PFSK-1 (cell line): ENCODE results near the gene KDF1.

ENCODE experiments used
- FOXP2 ChIP-seq: optimal IDR thresholded peaks from 2 replicates; pipeline ENCODE3; 2011; ENCODE audit warnings: borderline replicate concordance, control low read depth, inconsistent platforms; ENCODE audit not compliant: insufficient read depth; ENCODE audit errors: extremely low read length, extremely low read depth
- POLR2AphosphoS5 ChIP-seq: IDR thresholded peaks from 2 replicates; pipeline ENCODE4 v1.6.1; 2012; ENCODE audit warnings: low read depth, mild to moderate bottlenecking, control low read depth, low read length, moderate library complexity
- SIN3A ChIP-seq: IDR thresholded peaks from 2 replicates; pipeline ENCODE4 v1.6.1; 2012; ENCODE audit warnings: mild to moderate bottlenecking, low read length, moderate library complexity, borderline replicate concordance; ENCODE audit not compliant: insufficient read depth
- TAF1 ChIP-seq: IDR thresholded peaks from 2 replicates; pipeline ENCODE4 v1.6.1; 2012; ENCODE audit warnings: low read length, control low read depth, borderline replicate concordance; ENCODE audit not compliant: insufficient read depth
- TF ChIP-seq, protein P1 (sequence below), 2 experiments: IDR thresholded peaks; 2 replicates each; pipeline versions ENCODE4 v1.6.1 to v1.8.0; 2011 to 2012; ENCODE audit warnings: low read depth in 2 of 2, low read length in 2 of 2, control low read depth in 1 of 2, inconsistent platforms in 1 of 2, mild to moderate bottlenecking in 1 of 2, moderate library complexity in 1 of 2; ENCODE audit not compliant: insufficient read depth in 1 of 2

KDF1 gene

DNA sequence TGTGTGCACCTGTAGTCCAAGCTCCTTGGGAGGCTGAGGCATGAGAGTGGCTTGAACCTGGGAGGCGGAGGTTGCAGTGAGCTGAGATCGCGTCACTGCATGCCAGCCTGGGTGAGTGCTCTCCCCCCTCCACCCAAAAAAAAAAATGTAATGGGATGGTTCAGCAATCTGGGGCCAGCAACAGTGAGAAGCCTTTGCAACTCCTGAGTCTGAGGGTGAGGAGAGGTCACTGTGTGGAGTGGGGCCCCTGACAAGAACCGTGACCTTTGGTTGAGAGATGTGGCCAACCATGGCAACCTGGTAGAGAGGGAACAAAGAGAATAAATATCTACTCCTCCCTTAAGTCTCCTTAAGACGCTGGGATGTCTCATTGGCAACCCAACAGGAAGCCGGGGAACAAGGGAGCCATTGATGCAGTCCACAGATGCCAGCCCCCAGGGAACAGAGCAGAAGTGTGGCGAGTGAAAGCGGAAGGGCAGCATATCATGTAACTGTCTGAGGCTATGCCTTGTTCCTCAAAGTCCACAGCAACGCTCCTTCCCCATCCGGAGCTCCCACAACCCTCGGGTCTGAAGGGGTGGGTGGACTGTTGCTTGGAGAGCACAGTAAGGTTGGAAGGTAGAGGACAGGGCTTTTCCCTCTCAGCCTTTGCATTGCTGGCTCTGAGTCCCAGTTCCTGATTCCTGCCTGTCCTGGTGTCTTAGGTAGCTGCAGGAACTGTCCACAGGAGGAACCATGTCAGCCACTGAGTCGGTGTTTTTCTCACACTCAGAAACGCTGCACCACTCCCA lies 41.5 kb upstream of the KDF1 start:
- no peak for TF ChIP-seq TAF1
- TF ChIP-seq SIN3A = no peak
- TF ChIP-seq POLR2AphosphoS5 = no peak
- no peak for TF ChIP-seq FOXP2
- TF ChIP-seq, protein P1, sequence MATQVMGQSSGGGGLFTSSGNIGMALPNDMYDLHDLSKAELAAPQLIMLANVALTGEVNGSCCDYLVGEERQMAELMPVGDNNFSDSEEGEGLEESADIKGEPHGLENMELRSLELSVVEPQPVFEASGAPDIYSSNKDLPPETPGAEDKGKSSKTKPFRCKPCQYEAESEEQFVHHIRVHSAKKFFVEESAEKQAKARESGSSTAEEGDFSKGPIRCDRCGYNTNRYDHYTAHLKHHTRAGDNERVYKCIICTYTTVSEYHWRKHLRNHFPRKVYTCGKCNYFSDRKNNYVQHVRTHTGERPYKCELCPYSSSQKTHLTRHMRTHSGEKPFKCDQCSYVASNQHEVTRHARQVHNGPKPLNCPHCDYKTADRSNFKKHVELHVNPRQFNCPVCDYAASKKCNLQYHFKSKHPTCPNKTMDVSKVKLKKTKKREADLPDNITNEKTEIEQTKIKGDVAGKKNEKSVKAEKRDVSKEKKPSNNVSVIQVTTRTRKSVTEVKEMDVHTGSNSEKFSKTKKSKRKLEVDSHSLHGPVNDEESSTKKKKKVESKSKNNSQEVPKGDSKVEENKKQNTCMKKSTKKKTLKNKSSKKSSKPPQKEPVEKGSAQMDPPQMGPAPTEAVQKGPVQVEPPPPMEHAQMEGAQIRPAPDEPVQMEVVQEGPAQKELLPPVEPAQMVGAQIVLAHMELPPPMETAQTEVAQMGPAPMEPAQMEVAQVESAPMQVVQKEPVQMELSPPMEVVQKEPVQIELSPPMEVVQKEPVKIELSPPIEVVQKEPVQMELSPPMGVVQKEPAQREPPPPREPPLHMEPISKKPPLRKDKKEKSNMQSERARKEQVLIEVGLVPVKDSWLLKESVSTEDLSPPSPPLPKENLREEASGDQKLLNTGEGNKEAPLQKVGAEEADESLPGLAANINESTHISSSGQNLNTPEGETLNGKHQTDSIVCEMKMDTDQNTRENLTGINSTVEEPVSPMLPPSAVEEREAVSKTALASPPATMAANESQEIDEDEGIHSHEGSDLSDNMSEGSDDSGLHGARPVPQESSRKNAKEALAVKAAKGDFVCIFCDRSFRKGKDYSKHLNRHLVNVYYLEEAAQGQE (IDR thresholded peaks at IDR 0.05; ENCODE audit: insufficient read depth in 1 of 2, low read depth in 2 of 2, low read length in 2 of 2) = no peak

DNA sequence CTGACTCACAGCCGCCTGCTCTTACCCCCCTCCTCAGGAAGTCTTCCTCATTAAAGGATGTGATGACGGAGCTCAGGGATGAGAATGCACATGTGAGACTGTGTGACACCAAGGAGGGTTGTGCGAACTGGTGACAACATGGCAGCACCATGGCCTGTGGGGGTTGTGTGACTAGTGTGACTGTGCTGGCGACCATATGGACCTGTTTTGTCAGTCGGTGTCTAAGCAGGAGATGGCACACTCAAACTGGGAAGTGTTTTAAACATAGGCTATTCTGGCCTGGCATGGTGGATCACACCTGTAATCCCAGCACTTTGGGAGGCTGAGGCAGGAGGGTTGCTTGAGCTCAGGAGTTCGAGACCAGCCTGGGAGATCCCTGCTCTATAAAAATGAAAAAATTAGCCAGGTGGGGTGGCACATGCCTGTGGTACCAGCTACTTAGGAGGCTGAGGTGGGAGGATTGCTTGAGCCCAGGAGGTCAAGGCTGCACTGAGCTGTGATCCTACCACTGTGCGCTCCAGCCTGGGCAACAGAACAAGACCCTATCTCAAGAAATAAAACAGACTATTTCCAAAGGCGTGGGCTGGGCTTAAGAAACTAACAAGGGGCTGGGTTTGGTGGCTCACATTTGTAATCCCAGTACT lies 40.7 kb upstream of the KDF1 start:
- TF ChIP-seq POLR2AphosphoS5 = no peak

- TF ChIP-seq, protein P1 (IDR thresholded peaks at IDR 0.05; ENCODE audit: insufficient read depth in 1 of 2, low read depth in 2 of 2, low read length in 2 of 2) = no peak
- TF ChIP-seq TAF1 (no peak), SIN3A (no peak), POLR2AphosphoS5 (no peak), FOXP2 (no peak)
Observed at GRCh38 chr1:27000090-27000816, 40.0 kb upstream of the KDF1 start.

DNA sequence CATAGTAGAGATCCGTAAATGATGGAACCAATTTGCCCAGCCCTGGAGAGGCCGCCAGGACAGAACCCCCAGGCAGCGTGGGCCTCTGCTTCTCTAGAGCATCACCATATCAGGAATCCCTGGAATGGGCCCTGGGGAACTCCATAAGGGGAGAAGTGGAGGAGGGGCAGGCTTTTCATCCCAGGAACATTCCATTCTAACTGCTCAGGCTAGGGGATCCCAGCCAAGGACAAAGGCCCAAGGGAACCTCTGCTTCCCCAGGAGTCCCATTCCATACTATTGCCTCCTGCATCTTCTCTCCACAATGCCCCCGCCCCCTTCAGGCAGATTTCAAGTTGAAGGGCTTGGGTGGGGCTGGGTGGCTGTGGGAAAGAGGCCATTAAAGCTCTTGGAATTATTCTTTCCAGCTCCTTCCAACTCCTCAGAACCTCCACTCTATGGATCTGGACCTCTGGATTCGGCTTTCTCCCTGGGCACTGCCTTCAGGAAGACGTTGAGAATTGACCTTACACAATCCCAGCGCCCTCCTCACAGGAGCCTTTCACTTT lies 39.2 kb upstream of the KDF1 start:
- TF ChIP-seq TAF1 = no peak
- TF ChIP-seq SIN3A = no peak
- TF ChIP-seq, protein P1 (IDR thresholded peaks at IDR 0.05; ENCODE audit: insufficient read depth in 1 of 2, low read depth in 2 of 2, low read length in 2 of 2) = no peak
- TF ChIP-seq POLR2AphosphoS5 = no peak
- no peak for TF ChIP-seq FOXP2

DNA sequence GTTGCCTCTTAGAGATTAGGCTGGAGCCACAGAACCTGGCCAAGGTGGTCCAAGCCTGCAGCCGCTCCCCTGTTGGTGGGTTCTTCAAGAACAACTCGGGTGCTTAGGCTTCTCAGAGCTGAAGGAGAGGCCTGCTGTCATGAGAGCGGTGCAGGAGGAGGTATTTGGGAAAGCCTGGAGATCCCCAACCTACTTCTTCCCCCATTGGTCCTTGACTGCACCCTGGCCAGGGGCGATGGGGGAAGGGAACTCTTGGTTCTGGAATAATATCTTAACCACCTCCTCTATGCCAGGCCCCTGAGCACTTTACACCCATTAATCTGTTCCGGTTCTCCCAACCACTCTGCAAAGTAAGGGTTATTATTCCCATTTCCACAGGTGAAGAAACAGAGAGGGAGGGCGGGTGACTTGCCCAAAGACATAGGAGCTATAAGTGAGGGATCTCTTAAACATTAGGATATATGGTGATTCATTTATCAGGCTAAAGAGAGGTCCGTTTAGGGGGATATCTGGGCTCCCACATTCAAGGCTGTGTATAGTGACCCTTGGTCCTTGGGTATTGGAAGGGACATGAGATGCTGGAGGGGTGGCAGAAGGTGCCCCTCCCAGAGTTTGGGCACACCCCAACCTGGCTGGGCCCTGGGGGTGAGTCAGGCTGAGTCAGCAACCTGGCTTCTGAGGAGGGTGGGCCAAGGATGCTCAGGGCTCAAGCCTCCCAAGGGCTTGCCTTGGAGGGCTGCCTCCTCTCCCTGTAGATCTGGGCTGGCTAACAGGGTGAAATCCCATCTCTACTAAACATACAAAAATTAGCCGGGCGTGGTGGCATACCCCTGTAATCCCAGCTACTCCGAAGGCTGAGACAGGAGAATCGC lies 38.4 kb upstream of the KDF1 start:
- TF ChIP-seq, protein P1 (IDR thresholded peaks at IDR 0.05; ENCODE audit: insufficient read depth in 1 of 2, low read depth in 2 of 2, low read length in 2 of 2) = no peak
- TF ChIP-seq FOXP2 (no peak), SIN3A (no peak), TAF1 (no peak), POLR2AphosphoS5 (no peak)
